ENCODE measurements around the gene MRPL46.
"Not testable (repeated sequence)": the region's sequence is repeated elsewhere in the genome, so short reads cannot be mapped to it uniquely, and the experiment has no call there.

Gene MRPL46

DNA sequence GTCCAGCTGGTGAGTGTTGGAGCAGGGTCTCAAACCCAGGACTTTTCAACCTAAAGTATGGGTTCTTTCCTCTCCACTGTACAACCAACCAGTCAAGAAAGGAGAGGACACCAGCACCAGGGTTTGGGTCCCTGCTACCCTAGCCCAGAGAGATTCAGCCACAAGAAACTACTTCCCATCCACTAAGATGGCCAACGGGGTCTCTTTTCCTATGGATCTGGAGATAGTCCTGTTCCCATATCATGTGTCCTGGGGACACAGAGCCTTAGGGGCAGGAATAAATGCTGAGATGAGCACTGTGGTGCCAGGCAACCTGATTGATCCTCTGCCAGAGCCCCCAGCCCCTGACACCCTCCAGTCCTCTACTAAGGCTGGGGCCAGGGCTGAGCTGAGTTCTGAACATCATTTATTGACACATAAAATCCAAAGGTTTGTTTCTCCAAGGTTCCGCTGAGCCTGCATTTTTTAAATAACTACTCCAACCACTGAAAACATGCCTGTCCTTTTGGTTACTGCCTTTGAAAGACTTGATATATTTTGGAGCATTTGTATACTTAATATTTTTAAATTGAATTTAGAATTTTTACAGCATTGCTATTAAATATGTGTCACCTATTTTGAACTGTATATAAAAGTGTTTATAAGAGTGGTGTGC lies 26.0 kb downstream of the MRPL46 start:
- no peak for DNase-seq (ENCODE audit: low read depth in 3 of 3)

DNA sequence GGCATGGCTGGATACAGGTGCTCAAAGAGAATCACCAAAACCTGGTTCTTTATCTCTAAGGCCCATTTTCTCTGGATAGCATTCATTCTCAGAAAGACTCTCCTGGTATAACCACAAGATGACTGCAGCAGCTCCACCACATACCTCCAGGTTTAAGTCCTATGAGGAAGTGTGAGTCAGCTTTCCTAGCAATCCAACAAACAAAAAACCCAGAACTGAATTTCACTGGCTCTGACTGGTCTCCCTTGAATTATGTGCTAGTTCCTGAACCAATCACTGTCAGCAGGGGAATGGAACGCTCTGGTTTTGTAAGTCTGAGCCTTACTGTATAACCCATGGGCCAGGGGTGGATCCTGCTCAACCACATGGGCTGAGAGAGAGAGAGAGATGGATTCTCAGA lies 27.2 kb downstream of the MRPL46 start:
- DNase-seq (ENCODE audit: low read depth in 3 of 3) = no peak

DNA sequence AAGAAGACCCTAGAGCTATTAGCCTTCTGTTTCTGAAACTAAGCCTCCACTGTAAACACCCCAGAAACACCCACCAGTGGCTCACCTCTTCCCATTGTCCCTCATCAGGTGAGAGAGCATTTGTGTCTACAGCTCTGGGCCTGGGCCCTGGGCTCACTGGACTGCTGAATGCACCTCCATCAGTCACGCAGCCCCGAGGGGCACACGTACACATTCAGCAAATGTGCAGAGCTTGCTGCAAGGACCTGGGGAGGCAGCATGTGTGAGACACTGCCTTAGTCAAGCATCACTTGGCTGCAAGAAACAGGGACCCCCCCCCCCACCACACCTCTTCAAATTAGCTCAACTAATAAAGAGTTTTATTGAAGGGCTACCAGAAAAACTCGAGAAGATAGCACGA lies 29.0 kb downstream of the MRPL46 start:
- DNase-seq (ENCODE audit: low read depth in 3 of 3) = no peak

DNA sequence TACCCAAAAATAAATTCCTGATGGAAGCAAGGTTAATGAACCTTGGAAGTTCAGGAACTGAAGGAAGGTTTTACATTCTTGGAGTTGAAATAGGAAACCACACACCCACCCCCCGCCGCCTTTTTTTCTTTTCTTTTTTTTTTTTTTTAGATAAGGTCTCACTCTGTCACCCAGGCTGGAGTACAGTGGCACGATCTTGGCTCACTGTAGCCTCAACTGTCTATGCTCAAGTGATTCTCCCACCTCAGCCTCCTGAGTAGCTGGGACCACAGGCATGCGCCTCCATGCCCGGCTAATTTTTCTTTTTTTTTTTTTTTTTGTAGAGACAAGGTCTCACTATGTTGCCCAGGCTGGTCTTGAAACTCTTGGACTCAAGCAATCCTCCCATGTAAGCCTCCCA lies 33.1 kb downstream of the MRPL46 start:
- DNase-seq (ENCODE audit: low read depth in 3 of 3) = not testable (repeated sequence)

DNA sequence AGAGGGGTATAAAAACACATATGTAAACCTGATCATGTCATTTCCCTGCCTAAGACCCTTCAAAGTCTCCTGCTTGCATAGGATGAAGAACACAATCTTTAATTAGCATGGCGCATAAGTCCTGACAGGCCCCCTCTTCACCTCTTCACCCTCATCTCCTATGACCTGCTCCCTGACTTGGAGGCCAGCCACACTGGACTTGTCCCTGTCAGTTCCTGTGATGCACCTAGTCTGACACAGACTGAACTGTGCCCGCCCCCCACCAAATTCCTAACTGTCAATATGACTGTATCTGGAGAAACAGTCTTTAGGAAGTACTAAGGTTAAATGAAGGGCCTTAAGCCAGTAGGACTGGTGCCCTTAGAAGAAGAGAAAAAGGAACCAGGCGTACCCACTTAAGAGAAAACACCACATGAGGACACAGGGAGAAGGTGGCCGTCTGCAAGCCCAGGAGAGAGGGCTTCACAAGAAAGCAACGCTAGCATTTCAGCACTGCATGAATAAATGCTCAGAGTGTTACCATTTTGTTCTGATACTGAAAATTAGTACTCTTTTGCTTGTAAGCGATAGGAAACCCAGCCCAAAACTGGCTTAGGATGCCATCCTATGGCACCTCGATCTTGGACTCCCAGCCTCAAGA lies 34.0 kb downstream of the MRPL46 start:
- DNase-seq (ENCODE audit: low read depth in 3 of 3) = no peak

DNA sequence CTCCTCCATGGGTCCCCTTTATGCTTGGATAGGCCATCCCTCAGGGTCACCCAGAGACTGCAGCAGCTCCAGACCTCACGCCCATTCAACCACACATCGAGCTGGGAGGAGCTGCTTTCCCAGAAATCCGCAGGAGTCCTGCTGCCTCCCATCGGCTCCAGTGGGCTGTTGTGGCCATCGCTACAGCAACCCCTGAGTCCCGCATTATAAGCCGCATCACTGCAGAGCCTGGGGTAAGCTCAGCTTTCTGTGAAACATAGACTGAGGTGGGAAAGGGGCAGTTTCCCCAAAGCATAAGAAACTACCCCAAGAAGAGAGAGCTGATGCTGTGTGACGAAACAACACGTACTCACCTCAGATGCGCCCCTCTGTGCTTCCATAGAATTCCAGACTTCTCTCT lies 35.7 kb downstream of the MRPL46 start:
- no peak for DNase-seq (ENCODE audit: low read depth in 3 of 3)

DNA sequence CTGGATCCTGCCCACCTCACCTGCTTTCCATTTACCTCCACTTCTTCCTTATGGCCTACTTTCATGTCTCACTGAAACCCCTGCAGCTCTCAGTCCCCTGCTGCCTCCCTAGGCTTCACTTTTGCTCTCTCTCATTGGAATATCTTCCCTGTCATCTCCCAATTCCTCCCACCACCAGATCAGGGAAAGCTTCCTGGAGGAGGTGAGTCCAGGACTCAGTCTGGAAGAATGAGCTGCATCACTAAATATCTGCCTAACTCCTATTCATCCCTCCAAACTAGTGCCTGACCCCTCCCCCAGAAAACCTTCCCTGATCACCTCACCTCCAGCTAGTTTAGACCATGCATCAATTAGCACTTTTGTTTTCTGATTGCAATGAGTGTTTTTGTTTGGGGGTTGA lies 37.1 kb downstream of the MRPL46 start:
- DNase-seq (ENCODE audit: low read depth in 3 of 3) = no peak

DNA sequence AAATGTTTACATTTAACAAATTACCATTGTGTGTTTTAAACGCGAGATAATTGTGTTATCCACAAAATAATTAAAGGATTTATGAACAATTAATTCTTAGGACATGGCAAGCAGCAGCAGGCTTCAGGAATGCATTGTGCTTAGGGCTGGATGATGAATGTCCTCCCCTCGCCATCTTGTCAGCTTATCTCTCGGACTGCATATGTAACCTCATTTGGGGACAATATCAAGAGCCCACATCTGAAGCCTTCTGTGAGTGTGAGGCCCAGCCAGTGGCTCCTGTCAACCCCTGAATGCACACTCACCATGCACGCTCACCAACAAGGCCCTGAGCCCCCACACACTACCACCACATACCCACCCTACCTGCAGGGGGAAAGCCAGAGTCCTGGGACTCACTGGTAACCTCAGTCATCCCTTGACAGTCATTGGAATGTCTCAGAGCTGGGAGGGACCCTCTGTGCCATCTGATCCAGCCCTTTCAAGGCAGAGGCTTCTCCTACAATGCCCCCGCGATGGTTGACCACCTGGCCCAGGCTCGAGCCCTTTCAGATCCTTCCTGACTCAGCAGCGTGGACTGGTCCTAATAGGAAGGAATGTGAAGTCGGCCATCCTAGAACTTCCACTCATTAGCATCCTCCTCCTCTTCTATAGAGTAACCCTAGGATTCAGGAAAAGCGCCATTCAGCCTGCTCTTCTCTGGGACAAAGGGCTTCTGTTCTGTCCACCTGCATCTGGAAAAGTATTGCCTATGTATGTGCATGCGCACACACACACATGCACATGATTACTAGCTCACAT lies 38.2 kb downstream of the MRPL46 start:
- no peak for DNase-seq (ENCODE audit: low read depth in 3 of 3)

DNA sequence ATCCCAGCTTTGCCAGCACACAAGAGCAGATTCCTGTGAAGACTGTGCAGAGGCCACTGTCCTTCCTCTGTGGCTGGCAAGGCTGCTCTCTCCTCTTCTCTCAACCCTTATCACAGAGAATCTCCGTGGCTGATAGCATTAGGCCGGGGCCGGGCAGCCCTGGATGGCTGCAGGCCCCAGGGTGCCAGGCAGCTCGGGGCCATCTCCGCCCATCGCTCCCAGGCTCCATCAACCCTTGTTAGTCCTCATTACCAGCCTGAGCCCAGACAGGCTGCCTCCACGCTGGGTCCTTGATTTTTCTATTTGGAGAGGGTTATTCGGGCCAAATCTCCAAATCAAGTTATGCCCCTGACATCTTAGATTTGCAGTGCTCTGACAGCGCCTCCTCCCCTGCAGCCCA lies 39.1 kb downstream of the MRPL46 start:
- no peak for DNase-seq (ENCODE audit: low read depth in 3 of 3)

DNA sequence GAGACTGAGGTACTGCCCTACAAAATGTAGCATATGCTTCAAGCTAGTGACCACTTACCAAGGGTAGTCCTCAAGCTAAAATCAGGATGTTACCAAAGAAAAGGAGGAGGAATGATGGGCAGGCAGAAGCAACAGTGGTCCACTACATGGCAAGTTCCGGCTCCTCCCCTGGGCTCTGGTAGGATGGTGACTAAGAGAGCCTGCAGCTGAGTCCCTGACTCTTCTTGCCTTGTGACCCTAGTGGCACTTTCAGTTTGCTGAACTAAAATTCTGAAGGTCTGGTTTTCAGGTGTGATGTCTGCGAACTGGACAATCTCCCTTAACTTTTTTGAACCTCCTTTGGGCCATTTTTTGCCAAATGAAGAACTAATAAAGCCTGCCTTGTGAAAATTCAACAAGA lies 40.9 kb downstream of the MRPL46 start:
- no peak for DNase-seq (ENCODE audit: low read depth in 3 of 3)

DNA sequence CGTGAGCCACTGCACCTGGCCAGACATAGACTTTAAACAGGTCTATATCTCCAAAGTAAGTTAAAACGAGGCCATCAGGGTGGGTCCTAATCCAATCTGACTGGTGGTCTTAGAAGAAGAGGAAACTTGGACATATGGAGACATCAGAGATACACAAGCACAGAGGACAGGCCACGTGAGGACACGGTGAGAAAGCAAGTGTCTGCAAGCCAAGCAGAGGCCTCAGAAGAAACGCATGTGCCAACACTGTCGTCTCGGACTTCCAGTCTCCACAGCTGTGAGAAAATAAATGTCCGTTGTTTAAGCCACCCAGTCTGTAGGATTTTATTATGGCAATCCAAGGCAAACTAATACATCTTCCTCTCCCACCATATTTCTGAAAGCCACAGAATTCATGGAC lies 43.9 kb downstream of the MRPL46 start:
- no peak for DNase-seq (ENCODE audit: low read depth in 3 of 3)

DNA sequence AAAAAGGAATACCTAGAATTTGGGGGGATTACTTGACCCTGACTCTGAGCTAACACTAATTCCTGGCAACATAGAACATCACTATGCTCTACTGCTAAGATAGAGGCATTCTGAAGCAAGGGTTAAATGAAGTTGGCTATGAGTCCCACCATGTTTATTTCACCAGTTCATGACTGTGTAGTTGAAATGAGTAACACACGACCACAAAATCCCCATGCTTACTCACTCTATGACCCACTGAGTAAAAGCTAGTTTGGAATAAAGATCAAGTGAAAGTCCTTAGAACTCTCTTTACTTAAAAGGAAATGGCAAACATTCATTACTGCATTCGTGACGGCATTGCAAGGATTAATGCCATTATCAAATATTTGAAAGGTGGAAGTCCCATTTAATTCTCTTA lies 47.4 kb downstream of the MRPL46 start:
- no peak for DNase-seq (ENCODE audit: low read depth in 3 of 3)
